MM.1S (cell line): ENCODE results near the gene BCL2L14.

Experiments used
- CTCF ChIP-seq: fragments of 300-600 bp; sonication (generic); IDR thresholded peaks from 2 replicates; pipeline ENCODE4 v1.5.1; 2016; ENCODE audit warnings: antibody characterized with exemption, low read length, mixed read lengths
- EZH2 ChIP-seq: fragments of 300-600 bp; sonication (generic); optimal IDR thresholded peaks from 2 replicates; pipeline ENCODE3; 2017; ENCODE audit warnings: low read depth, mild to moderate bottlenecking, antibody characterized with exemption, low read length, mixed read lengths
- EZH2phosphoT487 ChIP-seq: fragments of 300-600 bp; sonication (generic); IDR thresholded peaks from 2 replicates; pipeline ENCODE4 v1.6.1; 2018; ENCODE audit warnings: antibody characterized with exemption, low read length

GRCh38 chr12:12115514-12115913 is 44.8 kb downstream of the BCL2L14 start:
- no peak for TF ChIP-seq CTCF
- TF ChIP-seq EZH2: no peak
- no peak for TF ChIP-seq EZH2phosphoT487
